ENCODE results near the gene ST3GAL5.

ST3GAL5 gene

DNA sequence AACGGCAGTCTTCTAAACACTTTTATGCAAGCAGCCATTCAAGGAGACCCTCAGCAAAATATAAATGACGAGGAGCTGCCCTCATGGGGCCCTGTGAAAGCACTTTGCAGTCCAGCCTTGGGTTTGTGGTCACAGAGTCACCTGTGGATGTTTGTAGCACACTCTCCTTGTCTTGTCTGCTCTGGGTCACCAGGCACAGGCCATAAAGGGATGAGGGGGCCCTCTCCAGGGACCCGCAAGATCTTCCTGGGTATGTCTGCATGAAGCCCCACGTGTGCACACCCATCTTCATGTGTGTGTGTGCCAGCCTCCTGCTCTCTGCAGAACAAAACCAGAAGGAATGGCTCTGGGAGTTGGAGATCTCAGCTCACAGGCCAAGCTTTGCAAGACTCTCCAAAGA lies 98.8 kb downstream of the ST3GAL5 start:
- DNase-seq (ENCODE audit: low read depth), result no peak

DNA sequence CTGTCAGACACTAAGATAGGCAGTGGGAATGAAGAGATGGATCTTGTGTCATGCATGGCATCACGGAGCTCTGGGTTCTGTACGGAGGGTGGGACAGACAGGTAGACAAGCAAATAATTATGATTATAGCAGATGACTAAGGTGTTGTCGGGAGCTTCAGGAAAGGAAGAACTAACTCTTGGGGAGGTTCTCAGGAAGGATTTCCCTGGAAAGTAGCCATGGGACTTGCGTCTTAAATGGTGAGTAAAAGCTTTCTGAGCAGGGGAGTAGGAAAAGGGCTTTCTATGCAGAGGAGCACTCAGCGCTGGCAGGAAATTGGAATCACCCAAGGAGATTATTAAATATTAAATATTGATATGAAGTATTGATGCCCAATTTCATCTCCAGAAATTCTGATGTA lies 99.5 kb downstream of the ST3GAL5 start:
- DNase-seq (ENCODE audit: low read depth), result no peak

DNA sequence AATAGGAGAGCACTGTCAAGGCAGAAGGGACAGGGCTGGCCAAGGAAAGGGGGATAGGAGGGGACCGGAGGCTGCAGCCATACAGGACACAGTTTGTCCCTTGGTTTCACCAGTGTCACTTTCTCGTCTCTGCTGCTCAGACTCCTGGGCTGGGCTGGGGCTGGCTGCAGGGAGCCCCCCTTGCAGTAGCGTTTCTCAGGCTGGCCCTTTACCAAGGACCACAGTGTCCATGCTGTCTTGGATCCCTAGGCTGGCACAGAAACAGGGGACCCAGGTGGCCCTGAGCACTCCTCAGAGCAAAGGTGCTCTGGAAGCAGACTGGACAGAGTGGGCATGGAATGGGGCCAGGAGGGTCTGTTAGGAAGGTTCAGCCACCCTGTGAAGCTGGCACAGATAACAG lies 100.2 kb downstream of the ST3GAL5 start:
- DNase-seq (ENCODE audit: low read depth), result no peak

DNA sequence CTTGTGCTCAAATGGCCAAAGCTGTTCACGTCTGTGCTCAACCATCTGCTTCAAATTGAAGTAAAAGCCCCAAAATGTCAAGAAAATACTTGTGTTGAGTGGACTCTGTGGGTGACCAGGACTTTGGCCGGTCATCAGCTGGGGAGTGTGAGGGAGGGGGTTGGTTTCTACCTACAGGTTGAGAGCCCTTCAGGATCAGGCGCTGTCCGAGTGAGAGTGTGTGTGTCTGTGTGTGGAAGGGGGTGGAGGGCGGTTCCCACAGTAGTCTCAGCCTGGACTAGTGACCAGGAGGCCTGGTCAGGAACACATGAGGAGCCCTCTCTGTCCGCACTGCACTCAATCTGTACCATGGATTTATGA lies 100.8 kb downstream of the ST3GAL5 start:
- no peak for DNase-seq (ENCODE audit: low read depth)

DNA sequence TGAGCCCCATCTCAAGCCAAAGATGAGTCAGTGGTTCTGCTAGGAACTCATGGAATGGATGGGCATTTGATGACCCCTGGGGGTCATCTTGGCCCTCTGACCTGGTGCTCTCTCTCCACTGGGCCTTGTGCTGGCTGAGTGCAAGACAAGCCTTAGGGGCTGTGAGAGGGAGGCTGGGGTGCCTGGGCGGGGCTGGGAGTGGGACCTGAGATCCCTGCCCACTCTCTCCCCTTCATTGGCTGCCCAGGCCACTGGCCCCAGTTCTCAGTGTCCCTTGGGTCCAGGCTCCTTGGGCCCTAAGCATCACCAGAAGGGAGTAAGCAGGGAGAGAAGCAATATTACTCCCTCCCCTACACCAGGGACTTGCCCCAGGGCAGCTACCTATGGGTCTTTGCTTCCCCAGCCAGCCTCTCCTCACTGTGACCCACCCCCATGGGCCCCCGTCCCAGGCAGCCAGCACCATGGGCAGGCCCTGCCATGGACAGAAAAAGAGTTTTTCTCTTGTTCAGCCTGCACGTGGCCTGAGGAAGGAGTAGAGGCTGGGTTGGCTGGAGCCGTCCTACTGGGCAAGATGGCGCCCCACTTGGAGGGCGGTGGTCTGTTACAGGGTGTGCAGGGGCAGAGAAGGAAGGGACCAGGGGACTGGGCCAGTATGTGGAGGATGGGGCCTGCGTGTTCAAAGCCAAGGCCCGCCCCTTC lies 101.4 kb downstream of the ST3GAL5 start:
- DNase-seq (ENCODE audit: low read depth), result no peak
